Body of pancreas (tissue), 4 donors: ENCODE data around the gene TLCD3A. TPM values are rescaled to one million over a fixed set of nuclear protein-coding genes. Genes with fewer than 3 reads are reported as not detected.

Experiments used
- ATAC-seq: fragments of 150-250 bp; one replicate; pipeline ENCODE4 v1.9.1; 2016
- DNase-seq, 4 donors: peaks; one replicate each; pipeline ENCODE4 v3.0.0-alpha.2; 2019
- H3K27ac ChIP-seq, 4 donors: fragments of 200-600 bp; sonication (generic); 1 replicate in 3 of 4; 2 replicates in 1 of 4; pipeline versions ENCODE4 v1.5.1 to v1.6.1; 2016 to 2019; ENCODE audit warnings: mild to moderate bottlenecking in 1 of 4, mixed read lengths in 1 of 4, moderate library complexity in 1 of 4
- H3K27me3 ChIP-seq, 2 donors: fragments of 200-600 bp; sonication (generic); one replicate each; pipeline ENCODE4 v1.6.0; 2016; ENCODE audit warnings: mild to moderate bottlenecking in 1 of 2
- H3K36me3 ChIP-seq, 2 donors: fragments of 200-600 bp; sonication (generic); replicated peaks in 1 of 2; 2 replicates each; pipeline ENCODE4 v1.5.1; 2016; ENCODE audit warnings: low read depth in 2 of 2; ENCODE audit not compliant: insufficient read depth in 1 of 2
- H3K4me1 ChIP-seq: fragments of 200-600 bp; sonication (generic); one replicate; pipeline ENCODE4 v1.6.0; 2016
- H3K4me3 ChIP-seq, 2 donors: fragments of 200-600 bp; sonication (generic); 1 replicate in 1 of 2; 2 replicates in 1 of 2; pipeline ENCODE4 v1.5.1; 2016 to 2019
- H3K9me3 ChIP-seq, 3 donors: fragments of 200-600 bp; sonication (generic); 1 replicate in 2 of 3; 2 replicates in 1 of 3; pipeline ENCODE4 v1.5.1; 2016
- POLR2A ChIP-seq, 3 donors: fragments of 450-650 bp; IDR thresholded peaks; one replicate each; pipeline ENCODE4 v1.6.1; 2016; ENCODE audit warnings: antibody characterized with exemption in 3 of 3, mild to moderate bottlenecking in 2 of 3
- WGBS, 2 donors: methylation state at CpG; one replicate each; pipeline ENCODE4 v1.1.5; 2017; 5-methylcytosine and 5-hydroxymethylcytosine counted together
- intact Hi-C: fragments of 100-400 bp; cut with DNase I; formaldehyde crosslinking; loops from one replicate; pipeline ENCODE4 v1.15.1; 2023
- total RNA-seq, 2 donors: library from RNA; depleted of rRNA; stranded (reverse); fragments of >200 nt; gene quantifications; one replicate each; pipeline ENCODE4 v1.1.0, GENCODE V29; 2016
- TF ChIP-seq, protein P1 (sequence below), 7 experiments: fragments of 450-650 bp in 4 of 7; fragments of 200-600 bp in 3 of 7; sonication (generic) in 3 of 7; IDR thresholded peaks; one replicate each; pipeline ENCODE4 v1.5.1; 2016 to 2019; ENCODE audit warnings: antibody characterized with exemption in 7 of 7

TLCD3A gene
- total RNA-seq, 2 donors from 2014 or later, result 3.6 to 7.9 TPM

DNA sequence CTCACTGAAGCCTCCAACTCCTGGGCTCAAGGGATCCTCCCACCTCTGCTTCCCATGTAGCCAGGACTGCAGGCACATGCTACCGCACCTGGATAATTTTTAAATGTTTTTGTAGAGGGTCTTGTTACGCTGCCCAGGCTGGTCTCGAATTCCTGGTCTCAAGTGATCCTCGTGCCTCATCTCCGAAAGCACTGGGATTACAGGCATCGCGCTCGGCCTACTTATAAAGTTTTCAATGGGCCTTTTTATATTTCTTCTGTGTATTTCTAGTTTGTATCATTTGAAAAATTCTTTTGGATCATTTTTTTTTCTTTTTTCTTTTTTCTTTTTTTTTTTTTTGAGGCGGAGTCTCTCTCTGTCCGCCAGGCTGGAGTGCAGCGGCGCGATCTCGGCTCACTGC, 7.3 kb upstream of the TLCD3A start:
- Histone ChIP-seq H3K9me3 (no peaks in the 10 kb centered on the region), H3K4me3 (no peak overlapping the region), H3K27me3 (no peaks in the 10 kb centered on the region), H3K4me1 (peaks cover 10% of the 10 kb centered on the region), H3K36me3 (no peaks in the 10 kb centered on the region), H3K27ac (no peak overlapping the region)
- DNase-seq (no peak), ATAC-seq (no peak)
- no peak for TF ChIP-seq POLR2A (IDR thresholded peaks at IDR 0.05)
- TF ChIP-seq, protein P1, sequence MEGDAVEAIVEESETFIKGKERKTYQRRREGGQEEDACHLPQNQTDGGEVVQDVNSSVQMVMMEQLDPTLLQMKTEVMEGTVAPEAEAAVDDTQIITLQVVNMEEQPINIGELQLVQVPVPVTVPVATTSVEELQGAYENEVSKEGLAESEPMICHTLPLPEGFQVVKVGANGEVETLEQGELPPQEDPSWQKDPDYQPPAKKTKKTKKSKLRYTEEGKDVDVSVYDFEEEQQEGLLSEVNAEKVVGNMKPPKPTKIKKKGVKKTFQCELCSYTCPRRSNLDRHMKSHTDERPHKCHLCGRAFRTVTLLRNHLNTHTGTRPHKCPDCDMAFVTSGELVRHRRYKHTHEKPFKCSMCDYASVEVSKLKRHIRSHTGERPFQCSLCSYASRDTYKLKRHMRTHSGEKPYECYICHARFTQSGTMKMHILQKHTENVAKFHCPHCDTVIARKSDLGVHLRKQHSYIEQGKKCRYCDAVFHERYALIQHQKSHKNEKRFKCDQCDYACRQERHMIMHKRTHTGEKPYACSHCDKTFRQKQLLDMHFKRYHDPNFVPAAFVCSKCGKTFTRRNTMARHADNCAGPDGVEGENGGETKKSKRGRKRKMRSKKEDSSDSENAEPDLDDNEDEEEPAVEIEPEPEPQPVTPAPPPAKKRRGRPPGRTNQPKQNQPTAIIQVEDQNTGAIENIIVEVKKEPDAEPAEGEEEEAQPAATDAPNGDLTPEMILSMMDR (IDR thresholded peaks at IDR 0.05), result no peak
- WGBS, 2 donors, result 95 to 96% methylated on average over 13 to 14 of the region's 14 CpGs
- intact Hi-C loops, result no loop called here

DNA sequence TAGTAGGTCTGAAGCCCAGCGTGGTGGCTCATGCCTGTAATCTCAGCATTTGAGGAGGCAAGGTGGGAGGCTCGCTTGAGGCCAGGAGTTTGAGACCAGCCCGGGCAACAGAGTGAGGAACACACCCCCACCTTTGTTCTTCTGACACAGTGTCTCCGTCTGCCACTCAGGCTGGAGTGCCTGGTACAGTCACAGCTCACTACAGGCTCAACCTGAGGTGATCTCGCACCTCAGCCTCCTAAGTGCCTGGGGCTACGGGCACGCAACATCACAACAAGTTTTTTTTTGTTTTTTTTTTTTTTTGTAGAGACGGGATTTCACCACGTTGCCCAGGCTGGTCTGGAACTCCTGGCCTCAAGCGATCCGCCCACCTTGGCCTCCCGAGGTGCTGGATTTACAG, 6.7 kb upstream of the TLCD3A start:
- peaks cover 10% of the 10 kb centered on the region for H3K4me1 ChIP-seq
- DNase-seq, result no peak
- H3K36me3 ChIP-seq, result no peaks in the 10 kb centered on the region
- intact Hi-C loops, result no loop called here
- 65 to 71% methylated on average over 11 to 12 of the region's 12 CpGs for WGBS, 2 donors
- no peaks in the 10 kb centered on the region for H3K27me3 ChIP-seq
- no peaks in the 10 kb centered on the region for H3K9me3 ChIP-seq
- TF ChIP-seq, protein P1 (IDR thresholded peaks at IDR 0.05), result no peak
- TF ChIP-seq POLR2A (IDR thresholded peaks at IDR 0.05), result no peak
- H3K27ac ChIP-seq, result no peak overlapping the region
- H3K4me3 ChIP-seq, result no peak overlapping the region
- no peak for ATAC-seq

DNA sequence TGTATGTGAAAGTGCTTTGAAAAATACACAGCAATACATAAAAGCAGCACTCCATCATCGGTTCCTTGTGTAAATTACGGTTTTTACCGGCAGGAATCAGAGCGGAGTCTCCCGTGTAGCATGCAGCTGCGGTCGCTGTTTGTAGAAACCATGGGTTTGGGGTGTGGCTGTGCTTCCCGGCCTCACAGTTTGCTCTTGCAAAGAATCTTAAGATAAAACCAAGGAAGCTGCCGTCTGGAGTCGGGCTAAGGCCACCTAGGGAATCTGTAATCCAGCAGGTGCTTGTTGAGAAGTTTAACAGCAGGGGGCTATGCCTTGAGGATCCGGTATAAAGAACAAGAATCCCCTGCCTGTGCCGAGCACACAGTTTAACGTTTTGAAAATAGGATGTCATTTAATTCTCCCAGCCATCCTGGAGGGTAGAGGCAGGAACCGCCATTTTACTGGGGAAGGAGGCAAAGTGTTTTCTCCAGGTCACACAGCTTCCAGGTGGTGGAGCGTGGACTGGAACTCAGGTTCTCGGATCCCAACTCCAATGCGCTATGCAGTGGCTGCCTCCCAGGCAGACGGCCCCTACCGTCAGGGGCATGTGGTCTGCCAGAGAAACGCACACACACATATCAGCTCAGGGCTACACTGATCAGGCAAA, 6.0 kb upstream of the TLCD3A start:
- intact Hi-C loops, result no loop called here
- no peak overlapping the region for H3K27ac ChIP-seq
- ATAC-seq (no peak), DNase-seq (peak in 1 of 4 donors; percentile 27)
- H3K4me3 ChIP-seq, result no peak overlapping the region
- no peaks in the 10 kb centered on the region for H3K36me3 ChIP-seq
- H3K4me1 ChIP-seq, result peaks cover 15% of the 10 kb centered on the region
- H3K9me3 ChIP-seq, result no peaks in the 10 kb centered on the region
- WGBS, 2 donors, result 50 to 60% methylated on average over 18 to 20 of the region's 20 CpGs
- no peaks in the 10 kb centered on the region for H3K27me3 ChIP-seq
- TF ChIP-seq POLR2A (IDR thresholded peaks at IDR 0.05), result no peak
- TF ChIP-seq, protein P1 (IDR thresholded peaks at IDR 0.05), result no peak

DNA sequence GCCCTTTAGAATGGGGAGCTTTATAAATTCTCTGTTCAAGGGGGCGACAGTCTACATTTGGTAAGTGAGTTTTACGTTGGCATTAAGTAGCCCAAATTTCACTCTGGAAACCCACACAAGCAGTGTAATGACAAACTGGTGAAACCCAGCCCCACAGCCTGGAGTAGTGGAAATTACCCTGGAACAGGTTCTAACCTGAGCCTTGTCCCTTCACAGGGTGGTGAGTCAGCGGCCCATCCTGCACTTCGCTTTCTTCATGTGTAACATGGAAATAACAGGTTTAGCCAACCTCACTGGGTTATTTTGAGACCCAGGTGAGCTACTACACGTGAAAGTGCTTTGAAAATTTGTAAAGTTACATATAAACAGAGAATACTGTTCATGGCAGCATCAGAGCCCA, 3.5 kb upstream of the TLCD3A start:
- no peak overlapping the region for H3K4me3 ChIP-seq
- peaks cover 29% of the 10 kb centered on the region for H3K4me1 ChIP-seq
- no peaks in the 10 kb centered on the region for H3K36me3 ChIP-seq
- H3K27me3 ChIP-seq, result no peaks in the 10 kb centered on the region
- TF ChIP-seq, protein P1 (IDR thresholded peaks at IDR 0.05), result no peak
- no peak for TF ChIP-seq POLR2A (IDR thresholded peaks at IDR 0.05)
- no peak overlapping the region for H3K27ac ChIP-seq
- no peak for ATAC-seq
- DNase-seq, result no peak
- intact Hi-C loops, result no loop called here
- H3K9me3 ChIP-seq, result no peaks in the 10 kb centered on the region
- 91 to 92% methylated on average over 5 of the region's 5 CpGs for WGBS, 2 donors

DNA sequence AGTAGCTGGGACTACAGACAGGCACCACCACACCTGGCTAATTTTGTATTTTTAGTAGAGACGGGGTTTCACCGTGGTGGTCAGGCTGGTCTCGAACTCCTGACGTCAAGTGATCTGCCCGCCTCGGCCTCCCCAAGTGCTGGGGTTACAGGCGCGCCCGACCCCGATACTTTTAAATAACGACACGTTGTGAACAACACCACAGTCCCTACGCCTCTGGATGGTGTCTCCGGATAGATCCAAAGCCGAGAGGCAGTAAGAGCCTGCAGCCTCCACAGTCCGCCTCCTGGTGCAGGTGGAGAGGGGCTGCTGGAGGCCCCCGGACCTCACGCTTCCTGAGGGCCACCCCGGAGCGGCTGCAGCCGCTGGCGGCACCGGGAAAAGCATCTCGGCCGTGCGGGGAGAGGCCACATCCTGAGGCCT, 741 bp upstream of the TLCD3A start:
- peak overlapping the region; percentile 30 to 71 for H3K4me3 ChIP-seq
- no peaks in the 10 kb centered on the region for H3K9me3 ChIP-seq
- H3K27ac ChIP-seq, result peak overlapping the region; percentile 50 to 84 (median 74)
- TF ChIP-seq, protein P1 (IDR thresholded peaks at IDR 0.05), result no peak
- no peak for TF ChIP-seq POLR2A (IDR thresholded peaks at IDR 0.05)
- ATAC-seq (peak; percentile 7), DNase-seq (no peak)
- H3K27me3 ChIP-seq, result no peaks in the 10 kb centered on the region
- peaks cover 19% of the 10 kb centered on the region for H3K4me1 ChIP-seq
- 8 to 17% methylated on average over 6 to 26 of the region's 26 CpGs for WGBS, 2 donors
- no peaks in the 10 kb centered on the region for H3K36me3 ChIP-seq
- intact Hi-C loops, result no loop called here
